Measurements from ENCODE around the gene CD74. TPM values are rescaled to one million over a fixed set of nuclear protein-coding genes. Genes with fewer than 3 reads are reported as not detected.
A peak's percentile ranks its signal among the peaks of the same experiment; 100 is the strongest.

CD74 gene
- total RNA-seq, 1 donor from 2014 or later = 6.3 TPM

DNA sequence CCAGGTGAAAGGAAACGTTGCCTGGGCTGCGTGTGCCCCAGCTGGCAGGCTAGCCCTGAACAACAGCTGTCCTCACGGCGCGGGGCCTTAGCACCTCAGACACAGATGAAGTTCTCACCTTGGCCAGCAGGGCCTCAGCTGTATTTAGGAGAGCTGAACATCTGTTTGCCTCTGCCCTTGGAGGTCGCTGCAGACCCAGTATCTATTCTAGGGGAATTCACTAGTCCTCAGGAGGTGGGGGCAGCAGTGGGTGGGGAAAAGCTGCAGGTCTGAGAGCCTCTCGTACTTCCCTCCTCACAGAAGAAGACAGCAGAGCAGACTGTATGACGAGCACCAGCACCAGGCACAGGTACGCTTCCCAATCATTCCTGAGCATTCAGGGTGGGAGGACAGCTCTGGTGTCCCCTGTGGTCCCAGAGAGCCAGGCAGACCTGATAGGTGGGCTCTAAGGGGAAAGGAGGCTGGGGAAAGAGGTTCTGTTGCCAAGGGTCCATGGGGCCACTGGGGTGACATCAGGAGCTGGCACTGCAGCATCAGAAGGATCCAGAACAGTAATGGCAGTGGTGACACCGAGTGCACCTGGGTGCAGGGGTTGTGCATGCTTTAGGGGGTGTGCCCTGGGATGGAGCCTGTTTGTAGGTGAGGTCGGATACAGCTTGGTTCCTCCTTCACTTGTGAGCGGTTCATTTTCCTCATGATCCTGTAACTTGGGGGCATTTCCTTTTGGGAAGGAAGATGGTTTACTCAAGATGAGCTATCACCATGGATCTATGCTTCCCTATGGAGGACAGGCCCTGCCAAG is 13.8 kb downstream of the CD74 start:
- H3K4me1 Mint-ChIP-seq = no peaks in the 10 kb centered on the region
- no peaks in the 10 kb centered on the region for H3K27me3 Mint-ChIP-seq (ENCODE audit: low read depth)
- H3K27ac Mint-ChIP-seq (ENCODE audit: unreplicated experiment) = no peak overlapping the region
- no peak for DNase-seq (ENCODE audit: low read depth, low spot score)
- no peaks in the 10 kb centered on the region for H3K9me3 Mint-ChIP-seq
- TF ChIP-seq, protein P1, sequence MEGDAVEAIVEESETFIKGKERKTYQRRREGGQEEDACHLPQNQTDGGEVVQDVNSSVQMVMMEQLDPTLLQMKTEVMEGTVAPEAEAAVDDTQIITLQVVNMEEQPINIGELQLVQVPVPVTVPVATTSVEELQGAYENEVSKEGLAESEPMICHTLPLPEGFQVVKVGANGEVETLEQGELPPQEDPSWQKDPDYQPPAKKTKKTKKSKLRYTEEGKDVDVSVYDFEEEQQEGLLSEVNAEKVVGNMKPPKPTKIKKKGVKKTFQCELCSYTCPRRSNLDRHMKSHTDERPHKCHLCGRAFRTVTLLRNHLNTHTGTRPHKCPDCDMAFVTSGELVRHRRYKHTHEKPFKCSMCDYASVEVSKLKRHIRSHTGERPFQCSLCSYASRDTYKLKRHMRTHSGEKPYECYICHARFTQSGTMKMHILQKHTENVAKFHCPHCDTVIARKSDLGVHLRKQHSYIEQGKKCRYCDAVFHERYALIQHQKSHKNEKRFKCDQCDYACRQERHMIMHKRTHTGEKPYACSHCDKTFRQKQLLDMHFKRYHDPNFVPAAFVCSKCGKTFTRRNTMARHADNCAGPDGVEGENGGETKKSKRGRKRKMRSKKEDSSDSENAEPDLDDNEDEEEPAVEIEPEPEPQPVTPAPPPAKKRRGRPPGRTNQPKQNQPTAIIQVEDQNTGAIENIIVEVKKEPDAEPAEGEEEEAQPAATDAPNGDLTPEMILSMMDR (conservative IDR thresholded peaks at IDR 0.05) = peak; percentile 47
- no peak overlapping the region for H3K4me3 Mint-ChIP-seq
- peaks cover 13% of the 10 kb centered on the region for H3K36me3 Mint-ChIP-seq (ENCODE audit: low read depth)

DNA sequence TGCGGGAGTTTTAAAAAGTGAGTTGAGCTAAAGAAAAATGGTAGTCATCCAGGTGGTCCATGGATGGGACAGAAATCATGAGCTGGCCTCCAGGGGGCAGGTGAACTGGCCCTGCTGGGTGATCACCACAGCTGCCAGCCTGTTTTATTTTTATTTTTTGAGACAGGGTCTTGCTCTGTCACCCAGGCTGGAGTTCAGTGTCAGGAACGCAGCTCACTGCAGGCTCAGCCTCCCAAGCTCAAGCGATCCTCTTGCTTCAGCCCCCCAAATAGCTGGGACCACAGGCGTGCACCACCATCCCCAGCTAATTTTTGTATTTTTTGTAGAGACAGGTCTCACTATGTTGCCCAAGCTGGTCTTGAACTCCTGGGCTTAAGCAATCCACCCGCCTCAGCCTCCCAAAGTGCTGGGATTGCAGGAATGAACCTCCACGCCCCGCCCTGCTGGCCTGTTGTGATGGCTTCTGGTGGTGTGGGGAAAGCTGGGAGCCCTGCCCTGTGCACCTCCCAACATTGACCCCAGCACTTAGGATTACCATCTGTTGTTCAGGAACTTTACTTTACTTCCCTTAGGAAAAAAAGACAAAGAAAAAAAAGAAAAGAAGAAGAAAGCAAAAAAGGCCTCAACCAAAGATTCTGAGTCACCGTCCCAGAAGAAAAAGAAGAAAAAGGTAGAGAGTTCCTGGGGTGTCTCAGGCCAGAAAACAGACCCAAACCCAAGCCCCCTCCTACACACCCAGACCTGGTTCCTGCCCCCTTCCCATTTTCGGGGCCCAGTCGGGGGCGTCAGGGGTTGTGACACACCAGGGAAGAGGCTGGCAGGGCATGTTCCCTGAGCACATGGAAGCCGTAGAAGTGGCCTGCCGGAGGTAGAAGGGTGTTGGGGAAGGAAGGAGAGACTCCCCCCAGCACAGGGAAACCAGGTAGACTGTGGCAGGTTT is 14.7 kb downstream of the CD74 start:
- TF ChIP-seq, protein P1 (conservative IDR thresholded peaks at IDR 0.05) = no peak
- no peaks in the 10 kb centered on the region for H3K4me1 Mint-ChIP-seq
- no peak for DNase-seq (ENCODE audit: low read depth, low spot score)
- no peaks in the 10 kb centered on the region for H3K27me3 Mint-ChIP-seq (ENCODE audit: low read depth)
- H3K9me3 Mint-ChIP-seq = no peaks in the 10 kb centered on the region
- peaks cover 13% of the 10 kb centered on the region for H3K36me3 Mint-ChIP-seq (ENCODE audit: low read depth)
- H3K27ac Mint-ChIP-seq (ENCODE audit: unreplicated experiment) = peak overlapping the region; percentile 58
- H3K4me3 Mint-ChIP-seq = no peak overlapping the region

DNA sequence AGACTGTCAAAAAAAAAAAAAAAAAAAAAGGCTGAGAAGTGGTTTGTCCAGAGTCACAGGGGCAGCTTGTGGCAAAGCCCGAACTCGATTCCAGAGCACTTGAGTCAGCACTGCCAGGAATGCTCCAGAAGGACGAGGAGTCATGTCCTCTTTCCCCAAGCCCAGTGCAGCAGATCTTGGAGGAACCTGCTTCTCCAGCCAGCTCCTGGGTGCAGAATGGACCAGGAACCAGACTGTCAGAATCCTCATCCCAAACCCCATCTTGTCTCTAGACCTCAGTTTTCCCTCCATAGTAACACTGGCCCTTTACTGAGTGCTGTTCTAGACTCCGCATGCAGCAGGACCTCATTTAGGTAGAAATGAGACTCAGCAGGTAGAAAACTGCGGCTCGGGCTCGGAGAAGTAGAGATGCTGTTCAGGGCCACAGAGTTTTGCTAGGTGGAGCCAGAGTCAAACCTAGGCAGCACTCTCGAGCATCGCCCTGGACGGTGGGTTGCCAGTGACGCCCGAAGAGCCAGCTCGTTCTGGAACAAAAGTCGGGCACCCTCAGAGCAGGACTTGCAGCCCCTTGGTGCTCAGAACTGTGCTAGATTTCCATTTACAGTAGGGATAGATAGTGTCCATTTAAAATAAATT is 15.4 kb downstream of the CD74 start:
- no peaks in the 10 kb centered on the region for H3K4me1 Mint-ChIP-seq
- no peak for DNase-seq (ENCODE audit: low read depth, low spot score)
- no peaks in the 10 kb centered on the region for H3K9me3 Mint-ChIP-seq
- no peak overlapping the region for H3K27ac Mint-ChIP-seq (ENCODE audit: unreplicated experiment)
- TF ChIP-seq, protein P1 (conservative IDR thresholded peaks at IDR 0.05) = no peak
- H3K27me3 Mint-ChIP-seq (ENCODE audit: low read depth) = no peaks in the 10 kb centered on the region
- H3K36me3 Mint-ChIP-seq (ENCODE audit: low read depth) = peaks cover 13% of the 10 kb centered on the region
- H3K4me3 Mint-ChIP-seq = no peak overlapping the region

DNA sequence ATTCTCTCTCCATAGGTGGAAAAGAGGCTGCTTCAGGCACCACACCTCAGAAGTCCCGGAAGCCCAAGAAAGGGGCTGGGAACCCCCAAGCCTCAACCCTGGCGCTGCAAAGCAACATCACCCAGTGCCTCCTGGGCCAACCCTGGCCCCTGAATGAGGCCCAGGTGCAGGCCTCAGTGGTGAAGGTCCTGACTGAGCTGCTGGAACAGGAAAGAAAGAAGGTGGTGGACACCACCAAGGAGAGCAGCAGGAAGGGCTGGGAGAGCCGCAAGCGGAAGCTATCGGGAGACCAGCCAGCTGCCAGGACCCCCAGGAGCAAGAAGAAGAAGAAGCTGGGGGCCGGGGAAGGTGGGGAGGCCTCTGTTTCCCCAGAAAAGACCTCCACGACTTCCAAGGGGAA is 16.4 kb downstream of the CD74 start:
- Mint-ChIP-seq H3K4me3 (no peak overlapping the region), H3K36me3 (ENCODE audit: low read depth) (peaks cover 13% of the 10 kb centered on the region), H3K27me3 (ENCODE audit: low read depth) (no peaks in the 10 kb centered on the region), H3K4me1 (no peaks in the 10 kb centered on the region), H3K27ac (ENCODE audit: unreplicated experiment) (no peak overlapping the region), H3K9me3 (no peaks in the 10 kb centered on the region)
- TF ChIP-seq, protein P1 (conservative IDR thresholded peaks at IDR 0.05) = no peak
- DNase-seq (ENCODE audit: low read depth, low spot score) = no peak

DNA sequence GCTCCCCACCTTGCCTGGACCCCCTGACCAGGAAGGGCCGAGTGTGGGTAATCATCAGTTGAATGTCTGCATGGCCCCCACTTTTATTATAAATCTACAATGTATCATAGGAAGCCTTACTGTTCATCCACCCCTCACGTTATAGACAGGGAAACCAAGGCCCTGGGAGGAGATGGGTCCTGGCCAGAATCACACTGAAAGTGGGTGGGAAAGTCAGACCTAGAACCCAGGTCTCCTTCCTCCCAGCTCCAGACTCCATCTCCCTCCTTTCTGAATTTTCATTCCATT is 17.1 kb downstream of the CD74 start:
- Mint-ChIP-seq H3K36me3 (ENCODE audit: low read depth) (peaks cover 15% of the 10 kb centered on the region), H3K4me3 (no peak overlapping the region), H3K4me1 (no peaks in the 10 kb centered on the region), H3K27me3 (ENCODE audit: low read depth) (no peaks in the 10 kb centered on the region), H3K27ac (ENCODE audit: unreplicated experiment) (no peak overlapping the region), H3K9me3 (no peaks in the 10 kb centered on the region)
- no peak for DNase-seq (ENCODE audit: low read depth, low spot score)
- TF ChIP-seq, protein P1 (conservative IDR thresholded peaks at IDR 0.05) = no peak
